PFSK-1 (cell line): Measurements from ENCODE around the gene FAM241A.

ENCODE experiments used
- FOXP2 ChIP-seq: optimal IDR thresholded peaks from 2 replicates; pipeline ENCODE3; 2011; ENCODE audit warnings: borderline replicate concordance, control low read depth, inconsistent platforms; ENCODE audit not compliant: insufficient read depth; ENCODE audit errors: extremely low read length, extremely low read depth
- POLR2AphosphoS5 ChIP-seq: IDR thresholded peaks from 2 replicates; pipeline ENCODE4 v1.6.1; 2012; ENCODE audit warnings: low read depth, mild to moderate bottlenecking, control low read depth, low read length, moderate library complexity
- REST ChIP-seq, 2 experiments: IDR thresholded peaks; 2 replicates each; pipeline versions ENCODE4 v1.6.1 to v1.8.0; 2011 to 2012; ENCODE audit warnings: low read depth in 2 of 2, low read length in 2 of 2, control low read depth in 1 of 2, inconsistent platforms in 1 of 2, mild to moderate bottlenecking in 1 of 2, moderate library complexity in 1 of 2; ENCODE audit not compliant: insufficient read depth in 1 of 2
- SIN3A ChIP-seq: IDR thresholded peaks from 2 replicates; pipeline ENCODE4 v1.6.1; 2012; ENCODE audit warnings: mild to moderate bottlenecking, low read length, moderate library complexity, borderline replicate concordance; ENCODE audit not compliant: insufficient read depth
- TAF1 ChIP-seq: IDR thresholded peaks from 2 replicates; pipeline ENCODE4 v1.6.1; 2012; ENCODE audit warnings: low read length, control low read depth, borderline replicate concordance; ENCODE audit not compliant: insufficient read depth

Gene FAM241A

GRCh38 chr4:112196461-112196860, 51.2 kb downstream of the FAM241A start:
- TF ChIP-seq FOXP2: no peak
- TF ChIP-seq SIN3A: no peak

- TF ChIP-seq REST (IDR thresholded peaks at IDR 0.05; ENCODE audit: insufficient read depth in 1 of 2, low read depth in 2 of 2, low read length in 2 of 2): no peak
- no peak for TF ChIP-seq TAF1
Observed at GRCh38 chr4:112199041-112199440, 53.8 kb downstream of the FAM241A start.

- TF ChIP-seq FOXP2 (no peak), REST (IDR thresholded peaks at IDR 0.05; ENCODE audit: insufficient read depth in 1 of 2, low read depth in 2 of 2, low read length in 2 of 2) (no peak), SIN3A (no peak), POLR2AphosphoS5 (no peak), TAF1 (no peak)
Observed at GRCh38 chr4:112201915-112202505, 56.8 kb downstream of the FAM241A start.

- no peak for TF ChIP-seq TAF1
- no peak for TF ChIP-seq REST (IDR thresholded peaks at IDR 0.05; ENCODE audit: insufficient read depth in 1 of 2, low read depth in 2 of 2, low read length in 2 of 2)
- TF ChIP-seq POLR2AphosphoS5: no peak
- no peak for TF ChIP-seq SIN3A
- no peak for TF ChIP-seq FOXP2
Observed at GRCh38 chr4:112203593-112203992, 58.3 kb downstream of the FAM241A start.

- TF ChIP-seq TAF1 (no peak), SIN3A (no peak), FOXP2 (no peak), POLR2AphosphoS5 (no peak), REST (IDR thresholded peaks at IDR 0.05; ENCODE audit: insufficient read depth in 1 of 2, low read depth in 2 of 2, low read length in 2 of 2) (no peak)
Observed at GRCh38 chr4:112206431-112206830, 61.2 kb downstream of the FAM241A start.
